AG10803 (cell line): Measurements from ENCODE around the gene SLC7A7.

ENCODE experiments used
- DNase-seq: peaks from one replicate; pipeline ENCODE4 v3.0.0; 2010; ENCODE audit warnings: low read depth
- H3K4me3 ChIP-seq: 2 replicates; pipeline ENCODE4 v1.5.1; 2011; ENCODE audit warnings: mild to moderate bottlenecking, low read length, control low read depth
- CTCF ChIP-seq: conservative IDR thresholded peaks from 2 replicates; pipeline ENCODE4 v1.5.1; 2011; ENCODE audit warnings: mild to moderate bottlenecking, low read length, control low read depth, inconsistent platforms

The SLC7A7 gene

GRCh38 chr14:22847661-22848341 lies 32.6 kb upstream of the SLC7A7 start:
- DNase-seq = peak; percentile 66

GRCh38 chr14:22846811-22847307 lies 31.6 kb upstream of the SLC7A7 start:
- TF ChIP-seq CTCF = 0 out of 2 replicates have a peak, but pooled peaks have one; percentile 17
- H3K4me3 ChIP-seq = no peak overlapping the region
- DNase-seq = no peak

More at GRCh38 chr14:22847661-22848341, 32.6 kb upstream of the SLC7A7 start:
- no peak for TF ChIP-seq CTCF
- peak overlapping the region; percentile 12 for H3K4me3 ChIP-seq

GRCh38 chr14:22845821-22846625 lies 30.8 kb upstream of the SLC7A7 start:
- TF ChIP-seq CTCF = no peak
- no peak for DNase-seq
- no peak overlapping the region for H3K4me3 ChIP-seq

- no peak overlapping the region for H3K4me3 ChIP-seq
- no peak for DNase-seq
- no peak for TF ChIP-seq CTCF
Observed at GRCh38 chr14:22845103-22845394, 29.8 kb upstream of the SLC7A7 start.

GRCh38 chr14:22844221-22845102 lies 29.2 kb upstream of the SLC7A7 start:
- no peak overlapping the region for H3K4me3 ChIP-seq
- DNase-seq = no peak
- no peak for TF ChIP-seq CTCF

- DNase-seq = no peak
- no peak overlapping the region for H3K4me3 ChIP-seq
- TF ChIP-seq CTCF = no peak
Observed at GRCh38 chr14:22843123-22843925, 28.1 kb upstream of the SLC7A7 start.
